IMR-90 (cell line): ENCODE measurements around the gene TMEM43. TPM values are rescaled to one million over a fixed set of nuclear protein-coding genes. Genes with fewer than 3 reads are reported as not detected.

Experiments used
- ATAC-seq: fragments of 200-7000 bp; cut with Tn5 transposase; 2 replicates; pipeline ENCODE4 v1.9.1; 2020; ENCODE audit warnings: low read depth, mild to moderate bottlenecking, moderate library complexity
- BruUV-seq: library from RNA; stranded (reverse); fragments of 400-500 nt; replicated peaks from 2 replicates; lab custom pipeline; 2021; lab: Mats Ljungman, UMichigan
- CTCF ChIA-PET: fragments of 300-600 bp; formaldehyde crosslinking; extraction: SDS; loops from one replicate; lab custom pipeline; 2021; ENCODE audit warnings: antibody characterized with exemption; lab: Yijun Ruan, JAX
- POLR2A ChIA-PET: fragments of 300-600 bp; sonication (Branson Sonifier 250); formaldehyde crosslinking; loops from one replicate; lab custom pipeline; 2022; ENCODE audit warnings: antibody characterized with exemption; ENCODE audit not compliant: unreplicated experiment; lab: Charles Lee
- DNase-seq: peaks from one replicate; pipeline ENCODE4 v3.0.0; 2013
- H2AFZ ChIP-seq: replicated peaks from 2 replicates; pipeline ENCODE3; 2013; ENCODE audit warnings: low read length, mild to moderate bottlenecking; ENCODE audit not compliant: poor library complexity
- H2AK5ac ChIP-seq: 2 replicates; pipeline ENCODE4 v1.6.1; 2013; ENCODE audit warnings: low read depth, low read length, inconsistent platforms
- H2AK9ac ChIP-seq: replicated peaks from 2 replicates; pipeline ENCODE3; 2013; ENCODE audit warnings: mild to moderate bottlenecking, low read depth, low read length, moderate library complexity; ENCODE audit not compliant: poor library complexity
- H2BK120ac ChIP-seq: 2 replicates; pipeline ENCODE4 v1.6.1; 2013; ENCODE audit warnings: low read depth, low read length, inconsistent platforms
- H2BK15ac ChIP-seq: 3 replicates; pipeline ENCODE4 v1.6.1; 2013; ENCODE audit warnings: low read depth, low read length, inconsistent platforms
- H2BK20ac ChIP-seq: 2 replicates; pipeline ENCODE4 v1.6.1; 2013; ENCODE audit warnings: low read depth, mild to moderate bottlenecking, inconsistent platforms, low read length, moderate library complexity
- H2BK5ac ChIP-seq: 2 replicates; pipeline ENCODE4 v1.6.1; 2013; ENCODE audit warnings: mild to moderate bottlenecking, low read depth, low read length, inconsistent platforms; ENCODE audit not compliant: poor library complexity, severe bottlenecking
- H3K14ac ChIP-seq: replicated peaks from 2 replicates; pipeline ENCODE4 v1.6.1; 2013; ENCODE audit warnings: low read depth, low read length, inconsistent platforms
- H3K18ac ChIP-seq: 2 replicates; pipeline ENCODE4 v1.6.1; 2013; ENCODE audit warnings: low read depth, low read length, control low read depth
- H3K23ac ChIP-seq: 2 replicates; pipeline ENCODE4 v1.6.1; 2013; ENCODE audit warnings: low read depth, low read length, inconsistent platforms
- H3K27ac ChIP-seq: 2 replicates; pipeline ENCODE4 v1.5.1; 2013; ENCODE audit warnings: mild to moderate bottlenecking, control low read depth, low read length; ENCODE audit not compliant: insufficient read depth
- H3K27me3 ChIP-seq: 2 replicates; pipeline ENCODE4 v1.6.1; 2013; ENCODE audit warnings: low read length; ENCODE audit not compliant: control insufficient read depth, insufficient read depth
- H3K36me3 ChIP-seq: 2 replicates; pipeline ENCODE4 v1.6.1; 2013; ENCODE audit warnings: low read length, mixed read lengths; ENCODE audit not compliant: control insufficient read depth, insufficient read depth
- H3K4ac ChIP-seq: 2 replicates; pipeline ENCODE4 v1.6.1; 2013; ENCODE audit warnings: low read depth, low read length, inconsistent platforms
- H3K4me1 ChIP-seq: 2 replicates; pipeline ENCODE4 v1.6.1; 2013; ENCODE audit warnings: low read length, mixed read lengths; ENCODE audit not compliant: control insufficient read depth, insufficient read depth
- H3K4me2 ChIP-seq: 2 replicates; pipeline ENCODE4 v1.6.1; 2013; ENCODE audit warnings: low read depth, mild to moderate bottlenecking, control low read depth, low read length, moderate library complexity
- H3K4me3 ChIP-seq: 2 replicates; pipeline ENCODE4 v1.5.1; 2013; ENCODE audit warnings: low read depth, mild to moderate bottlenecking, control low read depth, low read length, moderate library complexity; ENCODE audit not compliant: insufficient read depth
- H3K56ac ChIP-seq: 2 replicates; pipeline ENCODE4 v1.6.1; 2013; ENCODE audit warnings: low read length, inconsistent platforms; ENCODE audit not compliant: insufficient read depth; ENCODE audit errors: extremely low read depth
- H3K79me1 ChIP-seq, 2 experiments: 2 replicates each; pipeline ENCODE4 v1.6.1; 2013; ENCODE audit warnings: low read length in 2 of 2, inconsistent platforms in 1 of 2, low read depth in 1 of 2
- H3K9ac ChIP-seq: 2 replicates; pipeline ENCODE4 v1.6.1; 2013; ENCODE audit warnings: low read depth, low read length, control low read depth
- H3K9me1 ChIP-seq: 2 replicates; pipeline ENCODE4 v1.6.1; 2013; ENCODE audit warnings: low read length, inconsistent platforms; ENCODE audit not compliant: insufficient read depth
- H3K9me3 ChIP-seq: 2 replicates; pipeline ENCODE4 v1.6.1; 2013; ENCODE audit warnings: low read length; ENCODE audit not compliant: control insufficient read depth, insufficient read depth
- H4K20me1 ChIP-seq: 2 replicates; pipeline ENCODE4 v1.6.1; 2013; ENCODE audit warnings: low read length, inconsistent platforms; ENCODE audit not compliant: insufficient read depth
- H4K5ac ChIP-seq: 2 replicates; pipeline ENCODE4 v1.6.1; 2013; ENCODE audit warnings: mild to moderate bottlenecking, low read depth, low read length, control low read depth
- H4K8ac ChIP-seq, 2 experiments: 2 replicates each; pipeline ENCODE4 v1.6.1; 2013; ENCODE audit warnings: low read depth in 2 of 2, low read length in 2 of 2, control low read depth in 1 of 2, inconsistent platforms in 1 of 2
- H4K91ac ChIP-seq: 2 replicates; pipeline ENCODE4 v1.6.1; 2013; ENCODE audit warnings: low read depth, low read length, inconsistent platforms; ENCODE audit not compliant: insufficient read depth
- BHLHE40 ChIP-seq: fragments of 150-350 bp; IDR thresholded peaks from 2 replicates; pipeline ENCODE4 v1.6.1; 2016; ENCODE audit warnings: mild to moderate bottlenecking, low read depth, low read length
- CHD1 ChIP-seq: IDR thresholded peaks from 2 replicates; pipeline ENCODE4 v1.6.1; 2012; ENCODE audit warnings: low read depth, low read length, improper control_type of control experiment
- ELK1 ChIP-seq: fragments of 150-350 bp; IDR thresholded peaks from 2 replicates; pipeline ENCODE4 v1.6.1; 2016; ENCODE audit warnings: low read depth, mild to moderate bottlenecking, low read length, moderate library complexity, borderline replicate concordance
- MAFK ChIP-seq: IDR thresholded peaks from 2 replicates; pipeline ENCODE4 v1.6.1; 2012; ENCODE audit warnings: low read depth, low read length, improper control_type of control experiment
- MXI1 ChIP-seq: IDR thresholded peaks from 2 replicates; pipeline ENCODE4 v1.6.1; 2012; ENCODE audit warnings: low read depth, mild to moderate bottlenecking, low read length, moderate library complexity, borderline replicate concordance
- NFE2L2 ChIP-seq: fragments of 150-350 bp; IDR thresholded peaks from 2 replicates; pipeline ENCODE4 v1.6.1; 2016; ENCODE audit warnings: low read depth, mild to moderate bottlenecking, low read length
- POLR2A ChIP-seq: IDR thresholded peaks from 2 replicates; pipeline ENCODE4 v1.6.1; 2012; ENCODE audit warnings: mild to moderate bottlenecking, low read depth, low read length
- RCOR1 ChIP-seq: IDR thresholded peaks from 2 replicates; pipeline ENCODE4 v1.6.1; 2012; ENCODE audit warnings: mild to moderate bottlenecking, low read length, improper control_type of control experiment; ENCODE audit not compliant: insufficient replicate concordance
- RFX5 ChIP-seq: IDR thresholded peaks from 2 replicates; pipeline ENCODE4 v1.8.0; 2012; ENCODE audit warnings: low read depth, mild to moderate bottlenecking, low read length, moderate library complexity
- SMC3 ChIP-seq: fragments of 150-350 bp; IDR thresholded peaks from 2 replicates; pipeline ENCODE4 v1.6.1; 2016; ENCODE audit warnings: low read depth, mild to moderate bottlenecking, antibody characterized with exemption, low read length, moderate library complexity
- WGBS, 2 experiments: methylation state at CpG; one replicate each; pipeline versions ENCODE4 v1.1.5 to v1.1.7; 2013; ENCODE audit warnings: missing lambda C conversion rate in 2 of 2; ENCODE audit not compliant: insufficient read length in 1 of 2; ENCODE audit errors: extremely low coverage in 2 of 2; 5-methylcytosine and 5-hydroxymethylcytosine counted together
- dilution Hi-C: fragments of 300-500 bp; cut with HindIII; formaldehyde crosslinking; loops from one replicate; pipeline ENCODE4 v1.14.3; 2018; ENCODE audit warnings: low sequenced_read_pairs; ENCODE audit not compliant: unreplicated experiment
- in situ Hi-C: fragments of 300-500 bp; cut with MboI; formaldehyde crosslinking; loops from 3 replicates; pipeline ENCODE4 v1.14.3; 2019; ENCODE audit warnings: low sequenced_read_pairs, inconsistent platforms, mixed read lengths
- intact Hi-C: fragments of 100-400 bp; cut with micrococcal nuclease; formaldehyde crosslinking; loops from 2 replicates; pipeline ENCODE4 v1.10.0; 2022
- polyA plus RNA-seq, 3 experiments: library from polyadenylated mRNA; depleted of rRNA; stranded (reverse); fragments of >200 nt; gene quantifications; 2 replicates each; pipeline ENCODE4 v1.2.3, GENCODE V29; 2012; ENCODE audit warnings: low replicate concordance in 1 of 3
- total RNA-seq: library from RNA; depleted of rRNA; stranded (reverse); fragments of >200 nt; gene quantifications from 2 replicates; pipeline ENCODE4 v1.2.3, GENCODE V29; 2012
- TF ChIP-seq, protein P1 (sequence below): fragments of 150-350 bp; IDR thresholded peaks from 2 replicates; pipeline ENCODE4 v1.6.1; 2017; ENCODE audit warnings: mild to moderate bottlenecking, antibody characterized with exemption, low read length, low read depth
- TF ChIP-seq, protein P2 (sequence below): conservative IDR thresholded peaks from 2 replicates; pipeline ENCODE4 v1.5.1; 2012; ENCODE audit warnings: mild to moderate bottlenecking, low read depth, low read length, improper control_type of control experiment

Gene TMEM43
- total and polyA plus RNA-seq, 2 of the 4 experiments (the other 2 are of a cell fraction), result 109 to 114 TPM

DNA sequence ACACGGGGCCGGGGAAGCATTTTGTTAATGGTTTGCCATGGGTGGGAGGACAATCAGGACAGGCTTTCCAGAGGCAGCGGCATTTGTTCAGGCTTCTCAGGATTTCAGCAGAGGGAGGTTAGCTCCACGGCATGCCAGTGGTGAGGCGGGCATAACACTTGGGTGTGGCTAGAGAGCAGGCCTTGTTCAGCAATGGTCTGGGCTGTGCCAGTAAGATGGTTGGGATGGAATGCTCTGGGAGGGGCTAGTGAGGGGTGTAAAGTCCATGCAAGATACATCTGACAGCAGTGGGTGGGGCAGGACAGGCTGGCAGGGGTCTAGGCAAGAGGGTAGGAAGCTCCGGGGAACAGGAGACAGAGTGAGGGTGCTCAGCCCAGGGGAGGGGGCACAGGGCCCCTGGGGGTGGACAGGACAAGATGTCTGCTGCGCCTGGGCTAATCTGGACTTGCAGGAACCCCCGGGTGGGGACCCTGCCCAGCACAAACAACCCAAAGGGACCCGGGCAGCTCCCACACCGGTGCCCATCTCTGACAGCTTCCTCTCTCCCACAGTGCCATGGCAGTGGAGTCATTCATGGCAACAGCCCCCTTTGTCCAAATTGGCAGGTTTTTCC, 8.4 kb downstream of the TMEM43 start:
- BruUV-seq, result no TSS peak
- no peak for ATAC-seq

More for the DNA sequence above, 8.4 kb downstream of the TMEM43 start:
- Histone ChIP-seq H3K4me3 (no peak overlapping the region), H4K20me1 (peaks cover 7% of the 10 kb centered on the region; the same call in 1 of the 2 replicates), H3K36me3 (peaks cover 82% of the 10 kb centered on the region), H3K23ac (no peak overlapping the region), H3K9ac (no peak overlapping the region), H3K4me2 (no peak overlapping the region), H2AFZ (no peak overlapping the region), H3K4me1 (no peaks in the 10 kb centered on the region), H4K91ac (no peak overlapping the region), H3K27ac (no peak overlapping the region), H2BK5ac (no peak overlapping the region), H4K5ac (no peak overlapping the region), H3K14ac (no peak overlapping the region), H2BK20ac (no peak overlapping the region), H3K79me1 (peaks cover 12 to 38% of the 10 kb centered on the region in 2 experiments), H2AK5ac (no peak overlapping the region), H3K9me3 (no peaks in the 10 kb centered on the region), H3K27me3 (no peaks in the 10 kb centered on the region), H3K18ac (no peak overlapping the region), H2BK15ac (no peak overlapping the region), H3K56ac (no peak overlapping the region), H2BK120ac (no peak overlapping the region), H3K9me1 (peaks cover 6% of the 10 kb centered on the region), H2AK9ac (peak overlapping the region; percentile 29), H3K4ac (no peak overlapping the region), H4K8ac (no peak overlapping the region)
- dilution Hi-C loops (no loop called here), in situ Hi-C loops (loop anchor here (25.0 kb wide), 1 partner anchor 96 kb away; no protein-coding TSS in a partner anchor), intact Hi-C loops (no loop called here)
- no peak for DNase-seq
- WGBS, 2 experiments, result 93% methylated on average over 3 of the region's 10 CpGs; no CpG with 5 or more reads in 1 of the 2 experiments
- TF ChIP-seq POLR2A (no peak), MAFK (no peak), NFE2L2 (no peak), RFX5 (no peak), BHLHE40 (no peak), SMC3 (no peak), MXI1 (no peak), ELK1 (no peak), CHD1 (no peak), RCOR1 (no peak)
- TF ChIP-seq, protein P1, sequence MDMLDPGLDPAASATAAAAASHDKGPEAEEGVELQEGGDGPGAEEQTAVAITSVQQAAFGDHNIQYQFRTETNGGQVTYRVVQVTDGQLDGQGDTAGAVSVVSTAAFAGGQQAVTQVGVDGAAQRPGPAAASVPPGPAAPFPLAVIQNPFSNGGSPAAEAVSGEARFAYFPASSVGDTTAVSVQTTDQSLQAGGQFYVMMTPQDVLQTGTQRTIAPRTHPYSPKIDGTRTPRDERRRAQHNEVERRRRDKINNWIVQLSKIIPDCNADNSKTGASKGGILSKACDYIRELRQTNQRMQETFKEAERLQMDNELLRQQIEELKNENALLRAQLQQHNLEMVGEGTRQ, result no peak
- TF ChIP-seq, protein P2, sequence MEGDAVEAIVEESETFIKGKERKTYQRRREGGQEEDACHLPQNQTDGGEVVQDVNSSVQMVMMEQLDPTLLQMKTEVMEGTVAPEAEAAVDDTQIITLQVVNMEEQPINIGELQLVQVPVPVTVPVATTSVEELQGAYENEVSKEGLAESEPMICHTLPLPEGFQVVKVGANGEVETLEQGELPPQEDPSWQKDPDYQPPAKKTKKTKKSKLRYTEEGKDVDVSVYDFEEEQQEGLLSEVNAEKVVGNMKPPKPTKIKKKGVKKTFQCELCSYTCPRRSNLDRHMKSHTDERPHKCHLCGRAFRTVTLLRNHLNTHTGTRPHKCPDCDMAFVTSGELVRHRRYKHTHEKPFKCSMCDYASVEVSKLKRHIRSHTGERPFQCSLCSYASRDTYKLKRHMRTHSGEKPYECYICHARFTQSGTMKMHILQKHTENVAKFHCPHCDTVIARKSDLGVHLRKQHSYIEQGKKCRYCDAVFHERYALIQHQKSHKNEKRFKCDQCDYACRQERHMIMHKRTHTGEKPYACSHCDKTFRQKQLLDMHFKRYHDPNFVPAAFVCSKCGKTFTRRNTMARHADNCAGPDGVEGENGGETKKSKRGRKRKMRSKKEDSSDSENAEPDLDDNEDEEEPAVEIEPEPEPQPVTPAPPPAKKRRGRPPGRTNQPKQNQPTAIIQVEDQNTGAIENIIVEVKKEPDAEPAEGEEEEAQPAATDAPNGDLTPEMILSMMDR, result no peak
- CTCF ChIA-PET, result no interaction called here
- POLR2A ChIA-PET, result no interaction called here
